Measurements from ENCODE around the gene EFNA3.

- no peak for TF ChIP-seq CTCF (IDR thresholded peaks at IDR 0.05; ENCODE audit: insufficient read depth, low read length, poor library complexity, severe bottlenecking)
- TF ChIP-seq EZH2phosphoT487 (conservative IDR thresholded peaks at IDR 0.05; ENCODE audit: low read length), result no peak
These were observed 4.5 kb downstream of the EFNA3 start for GRCh38 chr1:155083052-155083541.

Data from SU-DHL-6 (cell line).